ENCODE data around the gene RMI2. TPM values are rescaled to one million over a fixed set of nuclear protein-coding genes. Genes with fewer than 3 reads are reported as not detected.

The RMI2 gene
- total and polyA plus RNA-seq, 8 donors = 0.35 to 3.2 (median 1.2) TPM

- Histone ChIP-seq H3K9me3 (no peaks in the 10 kb centered on the region), H3K4me1 (peaks cover 0 to 14% (median 6%) of the 10 kb centered on the region in 3 donors), H3K27ac (no peak overlapping the region), H3K4me3 (no peak overlapping the region), H3K27me3 (no peaks in the 10 kb centered on the region), H3K36me3 (no peaks in the 10 kb centered on the region)
- no peak for FAIRE-seq
- DNase-seq = no peak
- WGBS, 2 donors = 94% methylated on average over 8 of the region's 8 CpGs
- no peak for TF ChIP-seq CTCF (IDR thresholded peaks at IDR 0.05)
- intact Hi-C loops (cut with DNase I) = no loop called here
- no peak for ATAC-seq
Measured at GRCh38 chr16:11314309-11314894, 30.9 kb upstream of the RMI2 start.

- FAIRE-seq = no peak
- TF ChIP-seq CTCF (IDR thresholded peaks at IDR 0.05) = no peak
- H3K27ac ChIP-seq = no peak overlapping the region
- DNase-seq = no peak
- intact Hi-C loops (cut with DNase I) = no loop called here
- H3K4me1 ChIP-seq = peaks cover 0 to 14% (median 6%) of the 10 kb centered on the region in 3 donors
- H3K4me3 ChIP-seq = no peak overlapping the region
- no peaks in the 10 kb centered on the region for H3K27me3 ChIP-seq
- H3K36me3 ChIP-seq = no peaks in the 10 kb centered on the region
- no peaks in the 10 kb centered on the region for H3K9me3 ChIP-seq
- no peak for ATAC-seq
- WGBS, 2 donors = 81 to 84% methylated on average over 13 of the region's 13 CpGs
Measured at GRCh38 chr16:11315510-11315909, 29.7 kb upstream of the RMI2 start.

- Histone ChIP-seq H3K27ac (no peak overlapping the region), H3K4me1 (peaks cover 0 to 14% (median 6%) of the 10 kb centered on the region in 3 donors), H3K27me3 (no peaks in the 10 kb centered on the region), H3K4me3 (no peak overlapping the region), H3K9me3 (no peaks in the 10 kb centered on the region), H3K36me3 (no peaks in the 10 kb centered on the region)
- no peak for DNase-seq
- TF ChIP-seq CTCF (IDR thresholded peaks at IDR 0.05) = no peak
- WGBS, 2 donors = 88 to 94% methylated on average over 23 of the region's 23 CpGs
- ATAC-seq = no peak
- no peak for FAIRE-seq
- intact Hi-C loops (cut with DNase I) = no loop called here
Measured at GRCh38 chr16:11316331-11317015, 28.8 kb upstream of the RMI2 start.

GRCh38 chr16:11318817-11319216 lies 26.4 kb upstream of the RMI2 start:
- H3K27ac ChIP-seq = no peak overlapping the region
- no peak overlapping the region for H3K4me3 ChIP-seq
- H3K9me3 ChIP-seq = no peaks in the 10 kb centered on the region
- no peaks in the 10 kb centered on the region for H3K4me1 ChIP-seq
- H3K36me3 ChIP-seq = no peaks in the 10 kb centered on the region
- WGBS, 2 donors = 82 to 84% methylated on average over 8 of the region's 8 CpGs
- ATAC-seq = no peak
- no peak for FAIRE-seq
- no peak for DNase-seq
- H3K27me3 ChIP-seq = no peaks in the 10 kb centered on the region
- TF ChIP-seq CTCF (IDR thresholded peaks at IDR 0.05) = no peak
- intact Hi-C loops (cut with DNase I) = no loop called here

GRCh38 chr16:11319529-11320146 lies 25.6 kb upstream of the RMI2 start:
- 43 to 54% methylated on average over 8 of the region's 8 CpGs for WGBS, 2 donors
- DNase-seq (peak in 2 of 6 donors; percentile 24 to 43), FAIRE-seq (no peak), ATAC-seq (no peak)
- Histone ChIP-seq H3K4me1 (no peaks in the 10 kb centered on the region), H3K36me3 (no peaks in the 10 kb centered on the region), H3K9me3 (no peaks in the 10 kb centered on the region), H3K27ac (no peak overlapping the region), H3K4me3 (no peak overlapping the region), H3K27me3 (no peaks in the 10 kb centered on the region)
- intact Hi-C loops (cut with DNase I) = no loop called here
- TF ChIP-seq CTCF (IDR thresholded peaks at IDR 0.05) = no peak
